Stimulated activated CD4-positive, alpha-beta T cell treated with anti-CD3 and anti-CD28 coated beads, Interleukin-4, amount 100 ng/mL, for 48 hours (primary cell): Measurements from ENCODE around the gene ALG8.
A peak's percentile ranks its signal among the peaks of the same experiment; 100 is the strongest.

Experiments used
- DNase-seq, 2 donors: peaks; one replicate each; pipeline ENCODE4 v3.0.0-alpha.2; 2020; ENCODE audit warnings: low read depth in 2 of 2

Gene ALG8

GRCh38 chr11:78160557-78160956 is 21.1 kb upstream of the ALG8 start:
- no peak for DNase-seq

- no peak for DNase-seq
Observed at GRCh38 chr11:78158987-78159652, 19.7 kb upstream of the ALG8 start.

- no peak for DNase-seq
Observed at GRCh38 chr11:78156127-78156844, 16.9 kb upstream of the ALG8 start.

- DNase-seq = no peak
Observed at GRCh38 chr11:78151804-78152203, 12.4 kb upstream of the ALG8 start.

- no peak for DNase-seq
Observed at GRCh38 chr11:78150754-78151153, 11.3 kb upstream of the ALG8 start.

- no peak for DNase-seq
Observed at GRCh38 chr11:78150346-78150745, 10.9 kb upstream of the ALG8 start.

GRCh38 chr11:78149646-78150045 is 10.2 kb upstream of the ALG8 start:
- no peak for DNase-seq

GRCh38 chr11:78147807-78148206 is 8.4 kb upstream of the ALG8 start:
- DNase-seq = no peak

GRCh38 chr11:78145511-78146025 is 6.1 kb upstream of the ALG8 start:
- no peak for DNase-seq

GRCh38 chr11:78140392-78141077 is 1.1 kb upstream of the ALG8 start:
- peak in 1 of 2 donors; percentile 2 for DNase-seq

GRCh38 chr11:78138694-78139421 is 568 bp downstream of the ALG8 start:
- peak; percentile 27 to 38 for DNase-seq

- DNase-seq = no peak
Observed at GRCh38 chr11:78138291-78138690, 1.1 kb downstream of the ALG8 start.

- no peak for DNase-seq
Observed at GRCh38 chr11:78132475-78132874, 7.0 kb downstream of the ALG8 start.

GRCh38 chr11:78131956-78132355 is 7.5 kb downstream of the ALG8 start:
- no peak for DNase-seq

- no peak for DNase-seq
Observed at GRCh38 chr11:78127403-78127802, 12.0 kb downstream of the ALG8 start.

- DNase-seq = no peak
Observed at GRCh38 chr11:78112582-78113275, 26.7 kb downstream of the ALG8 start.

GRCh38 chr11:78111298-78111697 is 28.1 kb downstream of the ALG8 start:
- no peak for DNase-seq

GRCh38 chr11:78110830-78111229 is 28.6 kb downstream of the ALG8 start:
- DNase-seq = no peak

- DNase-seq = no peak
Observed at GRCh38 chr11:78110351-78110750, 29.1 kb downstream of the ALG8 start.

- DNase-seq = no peak
Observed at GRCh38 chr11:78109081-78110015, 30.1 kb downstream of the ALG8 start.
